ENCODE measurements around the gene TUBA1A. TPM values are rescaled to one million over a fixed set of nuclear protein-coding genes. Genes with fewer than 3 reads are reported as not detected.
A peak's percentile ranks its signal among the peaks of the same experiment; 100 is the strongest.
"Not testable (repeated sequence)": the region's sequence is repeated elsewhere in the genome, so short reads cannot be mapped to it uniquely, and the experiment has no call there.

The TUBA1A gene
- total RNA-seq, 4 donors from 2014 or later = 77.1 to 201 (median 92.6) TPM

DNA sequence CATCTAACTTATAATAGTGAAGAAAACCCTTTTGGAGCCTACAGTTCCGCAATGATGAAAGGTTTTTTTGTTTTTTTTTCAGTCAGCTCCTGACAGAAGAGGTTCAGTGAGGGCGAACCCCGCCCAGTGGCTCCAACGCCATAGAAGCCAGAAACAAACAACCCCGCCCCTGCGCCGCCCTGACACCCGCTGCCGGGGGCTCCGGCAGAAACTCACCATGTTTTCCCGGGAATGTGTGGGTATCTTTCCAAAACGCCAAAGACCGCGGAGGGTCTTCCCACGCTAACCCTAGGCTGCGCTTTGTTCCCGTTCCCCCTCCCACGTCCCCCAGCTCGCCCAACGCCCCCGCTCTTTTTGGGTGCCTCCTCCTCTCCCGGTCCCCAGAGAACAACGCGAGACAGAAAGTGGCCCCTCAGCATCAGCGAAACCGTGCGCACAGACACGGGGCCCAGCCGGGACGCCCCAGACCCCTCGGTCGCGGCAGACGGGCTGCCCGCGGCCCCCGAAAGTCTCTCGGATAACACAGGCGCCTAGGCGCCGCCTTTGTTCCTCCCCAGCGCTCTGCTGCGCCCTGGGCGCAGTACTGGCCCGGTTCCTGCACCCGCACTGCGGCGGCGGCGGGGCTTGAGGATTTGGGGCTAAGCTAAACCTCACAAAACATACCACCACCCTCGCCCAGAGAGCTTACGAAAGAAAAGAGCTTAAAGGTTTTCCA lies 522 bp downstream of the TUBA1A start:
- peaks cover 0 to 7% (median 0%) of the 10 kb centered on the region in 4 donors for H3K36me3 ChIP-seq
- peaks cover 3 to 28% (median 8%) of the 10 kb centered on the region in 4 donors for H3K4me1 ChIP-seq
- DNase-seq = peak; percentile 83
- peak overlapping the region; percentile 73 to 86 (median 81) for H3K4me3 ChIP-seq
- peak overlapping the region; percentile 97 to 98 (median 98) for H3K27ac ChIP-seq
- intact Hi-C loops (cut with DNase I; ENCODE audit: low total_unique reads) = loop anchor here (5.0 kb wide), 1 partner anchor 56 kb away; the partner anchor contains the start of gene TUBA1B
- 0 to 1% methylated on average over 3 to 52 of the region's 52 CpGs for WGBS, 2 donors (ENCODE audit: low coverage in 1 of 2)
- TF ChIP-seq CTCF (IDR thresholded peaks at IDR 0.05) (no peak), POLR2AphosphoS5 (IDR thresholded peaks at IDR 0.05) (peak in 2 of 3 donors; percentile 41 to 43)
- peaks cover 5% of the 10 kb centered on the region for H3K27me3 ChIP-seq
- in situ Hi-C loops (cut with MboI; ENCODE audit: low pct_ligation_motif_present in 1 of 4, low pct_unique_long_range_greater_than_20kb in 1 of 4, low sequenced_read_pairs in 3 of 4) = no loop called here
- no peaks in the 10 kb centered on the region for H3K9me3 ChIP-seq

GRCh38 chr12:49187184-49187583 lies 1.7 kb downstream of the TUBA1A start:
- H3K27ac ChIP-seq = peak overlapping the region; percentile 97 to 98 (median 98)
- TF ChIP-seq POLR2AphosphoS5 (IDR thresholded peaks at IDR 0.05) (peak in 1 of 3 donors; percentile 56), EP300 (IDR thresholded peaks at IDR 0.05; ENCODE audit: low read depth) (no peak)
- in situ Hi-C loops (cut with MboI; ENCODE audit: low pct_ligation_motif_present in 1 of 4, low pct_unique_long_range_greater_than_20kb in 1 of 4, low sequenced_read_pairs in 3 of 4) = no loop called here
- H3K9me3 ChIP-seq = no peaks in the 10 kb centered on the region
- peaks cover 3 to 28% (median 8%) of the 10 kb centered on the region in 4 donors for H3K4me1 ChIP-seq
- peaks cover 0 to 7% (median 0%) of the 10 kb centered on the region in 4 donors for H3K36me3 ChIP-seq
- H3K4me3 ChIP-seq = peak overlapping the region in 2 of 4 donors; percentile 73 to 84
- intact Hi-C loops (cut with DNase I; ENCODE audit: low total_unique reads) = loop anchor here (1.0 to 5.0 kb wide), 2 partner anchors 47 to 55 kb away; partner anchors contain the start of gene TUBA1B
- peaks cover 5% of the 10 kb centered on the region for H3K27me3 ChIP-seq
- WGBS, 2 donors (ENCODE audit: low coverage in 1 of 2) = 23 to 41% methylated on average over 5 of the region's 5 CpGs
- no peak for DNase-seq

DNA sequence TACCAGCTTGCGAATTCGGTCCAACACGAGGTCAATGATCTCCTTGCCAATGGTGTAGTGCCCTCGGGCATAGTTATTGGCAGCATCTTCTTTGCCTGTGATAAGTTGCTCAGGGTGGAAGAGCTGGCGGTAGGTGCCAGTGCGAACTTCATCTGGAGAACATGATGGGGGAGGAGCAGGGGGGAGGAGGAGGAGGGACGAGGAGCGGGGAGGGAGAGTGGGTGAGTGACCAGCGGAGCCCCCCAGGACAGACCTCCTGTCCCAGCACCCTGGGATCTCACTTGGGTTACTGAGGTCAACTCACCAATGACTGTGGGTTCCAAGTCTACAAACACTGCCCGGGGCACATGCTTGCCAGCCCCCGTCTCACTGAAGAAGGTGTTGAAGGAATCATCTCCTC lies 2.6 kb downstream of the TUBA1A start:
- H3K27me3 ChIP-seq; DNase-seq; H3K9me3 ChIP-seq; H3K36me3 ChIP-seq; in situ Hi-C loops (cut with MboI; ENCODE audit: low pct_ligation_motif_present in 1 of 4, low pct_unique_long_range_greater_than_20kb in 1 of 4, low sequenced_read_pairs in 3 of 4); H3K4me3 ChIP-seq: not testable (repeated sequence)
- 86 to 90% methylated on average over 5 to 10 of the region's 11 CpGs for WGBS, 2 donors (ENCODE audit: low coverage in 1 of 2)
- H3K4me1 ChIP-seq = peaks cover 3 to 28% (median 8%) of the 10 kb centered on the region in 4 donors
- H3K27ac ChIP-seq = peak overlapping the region in 2 of 4 donors; percentile 97 to 98
- intact Hi-C loops (cut with DNase I; ENCODE audit: low total_unique reads) = loop anchor here (5.0 kb wide), 1 partner anchor 54 kb away; the partner anchor contains the start of gene TUBA1B

GRCh38 chr12:49184697-49185096 lies 4.2 kb downstream of the TUBA1A start:
- intact Hi-C loops (cut with DNase I; ENCODE audit: low total_unique reads) = loop anchor here (5.0 kb wide), 1 partner anchor 52 kb away; the partner anchor contains the start of gene TUBA1B
- H3K27ac ChIP-seq; in situ Hi-C loops (cut with MboI; ENCODE audit: low pct_ligation_motif_present in 1 of 4, low pct_unique_long_range_greater_than_20kb in 1 of 4, low sequenced_read_pairs in 3 of 4); DNase-seq; H3K27me3 ChIP-seq; H3K4me3 ChIP-seq; H3K36me3 ChIP-seq; H3K9me3 ChIP-seq: not testable (repeated sequence)
- 81 to 90% methylated on average over 1 of the region's 1 CpG for WGBS, 2 donors (ENCODE audit: low coverage in 1 of 2)
- H3K4me1 ChIP-seq = peaks cover 3 to 28% (median 7%) of the 10 kb centered on the region in 4 donors

- H3K27ac ChIP-seq; H3K9me3 ChIP-seq; H3K27me3 ChIP-seq; H3K4me3 ChIP-seq; in situ Hi-C loops (cut with MboI; ENCODE audit: low pct_ligation_motif_present in 1 of 4, low pct_unique_long_range_greater_than_20kb in 1 of 4, low sequenced_read_pairs in 3 of 4); H3K36me3 ChIP-seq; intact Hi-C loops (cut with DNase I; ENCODE audit: low total_unique reads); DNase-seq: not testable (repeated sequence)
- WGBS, 2 donors (ENCODE audit: low coverage in 1 of 2) = 90 to 92% methylated on average over 5 to 15 of the region's 15 CpGs
- peaks cover 0 to 17% (median 7%) of the 10 kb centered on the region in 4 donors for H3K4me1 ChIP-seq
Measured at GRCh38 chr12:49183214-49183950, 5.5 kb downstream of the TUBA1A start.

GRCh38 chr12:49174218-49174617 lies 14.7 kb downstream of the TUBA1A start:
- intact Hi-C loops (cut with DNase I; ENCODE audit: low total_unique reads) (no loop called here), in situ Hi-C loops (cut with MboI; ENCODE audit: low pct_ligation_motif_present in 1 of 4, low pct_unique_long_range_greater_than_20kb in 1 of 4, low sequenced_read_pairs in 3 of 4) (no loop called here)
- no peaks in the 10 kb centered on the region for H3K36me3 ChIP-seq
- DNase-seq = no peak
- WGBS, 2 donors (ENCODE audit: low coverage in 1 of 2) = 79% methylated on average over 2 to 5 of the region's 5 CpGs
- TF ChIP-seq CTCF (IDR thresholded peaks at IDR 0.05) (no peak), POLR2A (IDR thresholded peaks at IDR 0.05) (no peak)
- no peaks in the 10 kb centered on the region for H3K9me3 ChIP-seq
- H3K4me1 ChIP-seq = no peaks in the 10 kb centered on the region
- H3K27ac ChIP-seq = no peak overlapping the region
- no peak overlapping the region for H3K4me3 ChIP-seq
- H3K27me3 ChIP-seq = no peaks in the 10 kb centered on the region
